HG02798 (cell line): ENCODE measurements around the gene AKAP11.

Experiments
- ATAC-seq: cut with Tn5 transposase; IDR thresholded peaks from one replicate; pipeline ENCODE4 v1.9.1; 2021; ENCODE audit warnings: mild to moderate bottlenecking; ENCODE audit not compliant: unreplicated experiment, poor library complexity

The AKAP11 gene

GRCh38 chr13:42370229-42370628 is 98.3 kb downstream of the AKAP11 start:
- ATAC-seq, result no peak
